Stimulated activated CD4-positive, alpha-beta T cell treated with anti-CD3 and anti-CD28 coated beads, Interleukin-1b, Interleukin-23, amount 100 ng/mL, for 48 hours (primary cell): Measurements from ENCODE around the gene SETD6.
"Not testable (repeated sequence)": the region's sequence is repeated elsewhere in the genome, so short reads cannot be mapped to it uniquely, and the experiment has no call there.

Source experiments
- DNase-seq: peaks from one replicate; pipeline ENCODE4 v3.0.0-alpha.2; 2020

Gene SETD6

DNA sequence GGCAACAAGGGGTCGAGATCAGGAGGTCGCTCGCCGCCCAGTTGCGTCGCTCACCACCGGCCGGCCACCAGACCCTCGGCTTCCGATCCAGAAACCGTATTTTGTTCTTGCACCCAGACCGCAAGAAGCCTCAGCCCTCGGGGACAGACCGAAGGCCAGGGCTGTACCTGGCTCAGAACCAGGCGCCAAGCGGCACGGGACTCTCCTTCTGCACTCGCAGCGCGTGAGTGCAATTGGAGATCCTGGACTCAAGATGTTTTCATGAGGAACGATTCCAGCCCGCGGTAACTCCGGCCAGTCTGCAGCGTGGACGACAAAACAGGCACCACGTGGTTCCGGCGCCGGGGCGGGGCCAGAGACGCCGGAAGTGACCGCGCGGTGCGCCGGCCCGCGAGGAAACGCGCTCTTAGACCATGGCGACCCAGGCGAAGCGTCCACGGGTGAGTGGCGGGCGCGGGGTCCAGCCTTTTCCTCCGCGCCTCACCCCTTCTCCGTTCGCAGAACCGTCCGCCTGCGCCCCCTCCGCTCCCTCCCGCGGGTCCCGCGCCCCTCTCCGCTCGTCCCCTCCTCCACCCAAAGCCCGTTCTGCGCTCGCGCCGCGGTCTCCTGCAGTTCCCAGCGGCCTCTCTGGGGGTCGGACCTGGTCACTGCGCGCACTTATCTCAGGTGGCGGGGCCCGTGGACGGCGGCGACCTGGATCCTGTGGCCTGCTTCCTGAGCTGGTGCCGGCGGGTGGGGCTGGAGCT, at the start of gene SETD6:
Gene SETD6 (plus strand): TSS at position 393 of the 746 bp plus-strand sequence. CDS start 21 bp downstream, at position 414.
- DNase-seq, result peak; percentile 73

- DNase-seq, result no peak
These were observed 49.5 kb upstream of the SETD6 start for GRCh38 chr16:58465817-58466216.

DNA sequence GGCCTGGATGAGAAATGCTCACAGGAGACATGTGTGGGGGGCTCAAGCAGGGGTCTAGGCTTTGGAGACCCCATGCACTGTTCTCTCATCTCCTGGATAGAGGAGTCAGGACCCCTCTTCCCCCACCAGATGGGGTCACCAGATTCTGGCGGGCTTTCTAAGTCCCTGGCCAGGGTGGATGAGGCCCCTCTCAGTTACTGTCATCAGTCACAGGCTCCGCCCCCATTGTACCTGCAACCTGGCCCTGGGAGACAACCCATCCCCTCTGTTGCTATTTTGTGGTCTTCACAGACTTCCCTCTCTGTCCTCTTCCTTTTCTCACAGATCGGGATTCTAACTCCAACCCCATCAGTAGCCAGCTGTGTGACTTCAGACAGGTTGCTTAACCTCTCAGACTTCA, 48.9 kb upstream of the SETD6 start:
- DNase-seq, result no peak

DNA sequence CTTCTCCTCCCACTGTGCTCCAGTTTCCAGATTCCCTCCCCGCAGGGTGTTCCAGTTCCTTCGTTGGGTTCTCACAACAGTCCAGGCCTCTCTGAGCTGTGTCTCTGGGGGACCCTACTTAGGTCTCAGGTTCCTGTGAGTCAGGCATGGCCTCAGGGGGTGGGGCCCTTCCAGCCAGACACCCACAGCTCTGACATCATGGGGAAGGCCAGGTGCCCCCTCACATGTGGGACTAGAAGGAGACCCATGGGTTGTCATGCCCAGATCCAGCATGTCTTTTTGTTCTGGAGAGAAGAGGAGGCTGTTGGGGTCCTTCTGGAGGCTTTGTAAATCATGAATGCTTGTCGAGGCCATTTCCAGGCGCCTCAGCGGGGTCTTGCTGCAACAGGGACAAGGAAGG, 47.4 kb upstream of the SETD6 start:
- DNase-seq, result no peak

DNA sequence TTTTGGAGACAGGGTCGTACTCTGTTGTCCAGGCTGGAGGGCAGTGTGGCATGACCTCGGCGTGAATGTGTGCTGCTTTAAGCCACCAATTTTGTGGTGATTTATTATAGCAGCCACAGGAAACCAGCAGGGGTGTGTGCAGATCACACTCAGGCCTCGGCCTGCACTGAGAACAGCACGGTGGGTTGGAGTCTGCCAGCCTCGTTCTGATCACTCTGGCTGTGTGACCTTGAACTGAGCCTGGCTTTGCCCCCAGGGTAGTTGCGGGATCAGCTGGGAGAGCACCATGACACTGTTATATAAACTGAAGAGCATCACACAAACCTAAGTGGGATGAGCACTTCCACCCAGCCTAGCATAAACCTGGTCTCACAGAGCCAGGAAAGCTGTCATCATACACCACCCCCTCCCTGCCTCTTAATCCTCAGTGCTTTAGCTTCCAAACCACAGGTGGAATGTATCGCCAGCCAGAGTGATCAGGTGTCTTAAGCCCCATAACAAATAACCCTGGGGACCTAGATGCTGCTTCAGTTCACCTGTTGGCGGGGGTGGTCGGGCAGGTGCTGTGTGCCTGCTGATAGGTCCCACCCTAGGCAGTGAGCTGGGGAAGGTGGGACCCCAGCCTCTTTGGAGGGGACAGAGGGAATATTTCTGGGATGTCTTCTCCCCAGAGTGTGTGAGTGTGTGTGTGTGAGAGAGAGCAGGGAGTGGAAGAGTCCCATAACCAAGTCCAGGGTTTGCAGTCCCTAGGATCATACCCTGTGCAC, 43.9 kb upstream of the SETD6 start:
- DNase-seq, result no peak

- DNase-seq, result no peak
These were observed 43.1 kb upstream of the SETD6 start for GRCh38 chr16:58472266-58472665.

DNA sequence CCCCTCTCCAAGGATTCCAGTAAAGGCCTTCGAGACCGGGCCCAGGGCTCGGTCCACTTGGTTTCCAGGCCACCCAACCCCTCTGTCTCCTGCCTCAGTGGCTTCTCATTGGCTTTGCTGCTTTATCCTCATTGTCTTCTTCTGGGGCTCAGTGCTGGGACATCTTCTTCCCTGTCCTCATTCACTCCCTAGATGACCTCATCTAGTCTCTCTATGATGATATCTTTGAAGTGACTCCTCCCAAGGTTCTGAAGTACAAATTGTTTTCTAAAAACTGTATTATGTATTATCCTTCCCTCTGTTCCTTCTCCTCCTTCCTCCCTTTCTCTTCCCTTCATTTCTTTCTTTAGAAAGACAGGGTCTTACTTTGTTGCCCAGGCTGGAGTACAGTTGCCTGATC, 42.5 kb upstream of the SETD6 start:
- no peak for DNase-seq

DNA sequence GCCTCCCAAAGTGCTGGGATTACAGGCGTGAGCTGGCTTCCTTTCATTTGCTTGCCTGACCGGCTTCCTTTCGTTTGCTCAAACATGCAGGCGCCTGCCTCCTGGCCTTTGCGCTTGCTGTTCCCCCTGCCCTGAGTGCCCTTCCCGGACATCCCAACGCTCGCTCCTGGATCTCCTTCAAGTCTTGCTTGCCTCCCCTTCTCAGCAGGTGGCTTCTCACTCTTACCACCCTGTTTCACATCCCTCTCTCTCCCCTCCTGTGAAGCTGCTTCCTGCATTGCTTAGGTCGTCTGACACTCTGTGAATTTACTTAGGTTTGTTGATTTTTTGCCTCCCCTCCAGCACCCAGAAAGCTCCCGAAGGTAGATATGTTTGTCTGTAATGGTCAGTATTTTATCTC, 41.0 kb upstream of the SETD6 start:
- DNase-seq, result no peak

DNA sequence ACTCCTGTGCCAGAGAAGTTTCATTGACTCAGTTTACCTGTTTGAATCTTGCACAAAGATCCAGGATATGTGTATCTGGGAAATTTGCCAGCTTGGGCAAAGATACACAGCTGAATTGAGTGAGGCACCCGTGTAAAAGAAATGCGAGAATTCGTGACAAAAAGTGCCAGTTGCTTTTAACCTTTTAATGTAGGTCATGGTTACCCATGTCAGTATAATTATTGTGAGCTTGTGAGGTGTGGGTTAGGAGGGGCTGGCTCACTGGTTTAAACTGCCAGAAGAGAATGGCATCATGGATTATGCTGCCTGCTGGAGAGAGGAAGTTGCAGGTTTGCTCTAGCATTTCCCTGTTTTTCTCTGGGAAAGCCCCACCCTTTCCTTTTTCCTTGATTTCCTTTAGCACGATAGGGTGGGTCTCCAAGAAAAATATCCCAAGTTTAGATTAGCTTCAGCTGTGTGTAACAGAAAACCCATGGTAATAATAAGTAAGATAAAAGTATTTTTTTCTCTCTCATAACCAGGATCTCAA, 40.2 kb upstream of the SETD6 start:
- DNase-seq, result no peak

- no peak for DNase-seq
These were observed 38.5 kb upstream of the SETD6 start for GRCh38 chr16:58476791-58477190.

GRCh38 chr16:58478427-58478826, 36.9 kb upstream of the SETD6 start:
- no peak for DNase-seq

- no peak for DNase-seq
These were observed 34.0 kb upstream of the SETD6 start for GRCh38 chr16:58481226-58481869.

DNA sequence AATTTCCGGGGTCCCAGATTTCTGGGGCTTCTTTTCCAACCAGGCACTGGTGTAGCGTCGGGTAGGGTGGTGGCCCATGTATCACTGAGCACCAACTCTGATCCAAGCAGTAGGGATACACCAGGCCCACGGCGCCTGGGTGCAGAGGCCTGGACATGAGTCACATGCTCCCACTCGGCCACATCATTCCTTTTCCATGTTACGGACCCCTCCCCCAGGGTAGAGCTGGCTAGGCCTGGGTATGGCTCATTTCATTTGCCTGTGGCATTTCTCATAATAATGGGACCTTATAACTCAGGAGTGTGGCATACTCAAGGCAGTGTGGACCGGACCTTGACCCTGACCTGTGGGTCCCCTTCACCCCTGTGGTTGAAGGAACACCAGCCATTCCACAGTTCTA, 33.4 kb upstream of the SETD6 start:
- DNase-seq, result no peak

DNA sequence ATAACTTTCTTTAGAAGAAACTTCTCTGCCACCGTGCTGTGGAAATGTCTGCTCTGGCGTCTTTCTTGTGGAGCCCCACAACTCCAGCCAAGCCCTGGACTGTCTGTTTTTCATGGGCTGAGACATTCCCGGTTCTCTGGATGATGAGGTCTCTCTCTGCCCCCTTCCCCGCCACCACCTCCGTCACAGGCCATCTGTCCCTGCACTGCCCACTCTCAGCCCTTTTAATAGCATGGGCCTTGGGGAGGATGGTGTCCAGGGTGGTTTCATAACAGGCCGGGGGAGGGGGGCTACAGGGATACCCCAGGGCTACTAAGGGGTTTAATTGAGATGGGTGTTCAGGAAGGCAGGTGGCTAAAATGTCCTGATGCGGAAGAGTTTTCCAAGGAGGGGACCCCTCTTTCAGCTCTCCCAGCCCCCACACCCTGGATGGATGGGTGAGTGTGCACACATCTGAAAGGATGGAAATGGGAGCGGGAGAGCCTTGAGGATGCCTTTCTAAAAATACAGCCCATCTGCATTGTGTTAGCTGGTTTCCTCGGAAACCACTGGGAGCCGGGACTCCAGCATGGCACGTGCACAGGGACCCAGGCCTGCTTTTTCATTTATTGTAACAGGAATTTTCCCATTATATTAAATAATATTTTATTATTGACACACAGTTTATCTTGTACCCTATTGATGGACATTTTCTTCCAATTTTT, 30.0 kb upstream of the SETD6 start:
- no peak for DNase-seq

GRCh38 chr16:58487566-58488351, 27.6 kb upstream of the SETD6 start:
- DNase-seq, result peak; percentile 71

- no peak for DNase-seq
These were observed 26.8 kb upstream of the SETD6 start for GRCh38 chr16:58488531-58488930.

DNA sequence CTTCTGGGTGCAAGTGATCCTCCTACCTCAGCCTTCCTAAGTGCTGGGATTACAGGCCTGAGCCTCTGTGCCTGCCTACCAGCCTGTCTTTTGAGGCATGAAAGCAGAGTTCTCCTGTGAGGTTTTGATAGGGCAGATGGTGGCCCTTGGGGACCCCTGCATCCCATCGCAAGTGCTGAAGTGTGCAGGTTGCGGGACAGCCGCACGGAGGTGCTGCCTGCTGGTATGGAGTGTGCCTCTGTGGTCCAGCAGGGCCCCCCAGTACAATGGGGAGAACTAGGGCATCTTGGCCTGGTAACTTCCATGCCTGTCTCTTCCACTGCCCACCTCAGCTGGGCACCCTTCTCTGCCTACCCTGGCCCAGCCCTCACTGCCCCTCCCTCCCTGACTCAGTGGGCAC, 25.3 kb upstream of the SETD6 start:
- DNase-seq, result no peak

DNA sequence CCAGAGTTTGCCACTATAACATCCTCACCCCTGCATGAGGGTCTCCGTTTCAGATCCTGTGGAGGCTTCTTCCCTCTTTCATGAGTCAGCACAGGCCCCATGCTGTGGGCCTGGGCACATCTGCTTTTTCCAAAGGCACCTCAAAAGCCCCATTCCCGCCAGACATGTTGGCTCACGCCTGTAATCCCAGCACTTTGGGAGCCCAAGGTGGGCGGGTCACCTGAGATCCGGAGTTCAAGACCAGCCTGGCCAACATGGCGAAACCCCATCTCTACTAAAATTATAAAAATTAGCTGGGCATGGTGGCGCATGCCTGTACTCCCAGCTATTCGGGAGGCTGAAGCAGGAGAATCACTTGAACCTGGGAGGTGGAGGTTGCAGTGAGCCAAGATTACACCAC, 24.8 kb upstream of the SETD6 start:
- not testable (repeated sequence) for DNase-seq

- no peak for DNase-seq
These were observed 23.3 kb upstream of the SETD6 start for GRCh38 chr16:58492066-58492465.

DNA sequence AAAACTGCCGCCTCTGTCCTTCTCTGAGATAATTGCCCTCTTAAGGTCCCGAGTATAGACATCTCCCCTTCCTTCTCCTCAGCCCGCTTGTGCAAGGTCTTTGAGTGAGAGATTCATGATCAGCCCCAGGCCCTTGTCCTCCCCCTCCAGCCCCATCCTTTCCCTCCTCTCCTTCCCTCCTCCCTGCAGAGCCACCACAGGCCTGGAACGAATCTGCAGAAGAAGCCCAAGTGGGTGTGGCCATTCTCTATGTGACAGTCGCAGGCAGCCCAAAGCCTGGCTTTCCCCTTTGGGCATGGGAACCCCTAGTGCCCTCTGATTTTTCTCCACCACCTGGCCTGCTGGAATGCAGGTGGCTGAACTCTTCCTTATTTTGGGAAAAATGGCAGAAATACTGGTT, 22.6 kb upstream of the SETD6 start:
- no peak for DNase-seq

DNA sequence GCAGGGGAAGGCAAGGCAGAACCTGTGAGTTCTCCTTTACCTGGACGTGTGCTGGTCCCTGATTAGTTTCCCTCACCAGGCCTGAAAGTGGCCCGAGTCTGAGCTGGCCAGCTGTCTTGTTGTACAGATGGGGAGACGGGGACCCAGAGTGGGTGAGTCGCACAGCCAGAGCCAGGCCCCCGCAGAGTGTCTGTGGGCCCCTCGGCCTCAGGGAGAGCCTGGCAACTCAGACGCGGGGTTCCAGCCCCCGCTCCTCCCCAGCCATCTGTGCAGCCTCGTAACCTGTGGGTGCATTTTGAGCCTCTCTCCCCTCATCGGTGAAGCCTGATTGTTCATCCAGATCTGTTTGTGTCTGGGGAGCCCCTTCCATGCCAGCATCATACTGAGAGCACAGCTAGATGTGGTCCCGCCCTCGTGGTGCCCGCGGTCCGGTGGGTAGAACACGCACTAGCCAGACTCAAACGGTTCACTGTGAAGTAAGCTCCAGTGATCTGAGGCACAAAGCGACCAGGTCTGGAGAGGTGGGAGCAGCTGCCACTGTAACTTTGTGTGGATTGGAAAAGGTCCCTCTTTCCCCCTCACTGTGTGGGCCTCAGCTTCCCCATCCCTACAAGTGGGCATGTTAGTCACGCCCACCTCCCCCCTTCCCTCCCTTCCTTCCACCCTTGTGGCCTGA, 21.4 kb upstream of the SETD6 start:
- DNase-seq, result no peak
